ENCODE measurements around the gene ADM2.

ADM2 gene

DNA sequence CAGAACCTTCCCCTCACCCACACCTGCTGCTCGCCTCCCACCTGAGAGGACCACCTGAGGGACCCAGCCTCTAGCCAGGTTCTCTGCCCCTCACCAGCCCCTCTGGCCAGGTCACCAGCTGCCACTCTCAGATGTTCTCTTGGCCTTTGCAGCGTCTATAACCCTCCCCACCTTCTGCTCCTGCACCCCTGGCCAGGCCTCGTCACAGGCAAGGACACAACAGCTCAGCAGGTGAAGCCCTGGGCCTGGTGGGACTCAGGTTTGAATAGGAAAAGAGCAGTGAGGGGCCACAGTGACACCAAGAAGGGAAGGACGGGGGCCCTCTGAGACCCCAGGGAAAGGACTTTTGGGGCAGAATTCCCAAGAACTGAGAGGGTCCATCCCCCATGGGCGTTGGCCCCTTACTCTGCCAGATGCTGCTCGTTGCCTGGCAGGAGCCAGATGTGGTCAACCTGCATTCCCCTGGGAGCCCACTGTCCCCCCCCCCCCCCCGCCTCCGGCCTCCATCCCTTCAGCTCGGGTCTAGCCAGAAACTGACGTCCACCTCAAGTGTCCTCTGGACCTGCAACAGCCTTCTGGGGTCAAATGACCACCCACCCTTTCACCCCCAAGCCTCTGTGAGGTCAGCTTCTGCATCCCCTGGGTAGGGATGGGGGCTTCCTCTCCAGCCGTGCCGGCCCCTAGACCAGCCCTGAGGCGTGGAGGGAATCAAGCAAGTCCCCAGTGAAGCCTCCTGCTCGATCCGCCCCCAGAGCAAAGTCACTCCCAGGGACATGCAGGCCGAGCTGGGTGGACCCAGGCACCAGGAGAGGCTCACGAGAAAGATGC, 35.2 kb upstream of the ADM2 start:
- no peak for DNase-seq

DNA sequence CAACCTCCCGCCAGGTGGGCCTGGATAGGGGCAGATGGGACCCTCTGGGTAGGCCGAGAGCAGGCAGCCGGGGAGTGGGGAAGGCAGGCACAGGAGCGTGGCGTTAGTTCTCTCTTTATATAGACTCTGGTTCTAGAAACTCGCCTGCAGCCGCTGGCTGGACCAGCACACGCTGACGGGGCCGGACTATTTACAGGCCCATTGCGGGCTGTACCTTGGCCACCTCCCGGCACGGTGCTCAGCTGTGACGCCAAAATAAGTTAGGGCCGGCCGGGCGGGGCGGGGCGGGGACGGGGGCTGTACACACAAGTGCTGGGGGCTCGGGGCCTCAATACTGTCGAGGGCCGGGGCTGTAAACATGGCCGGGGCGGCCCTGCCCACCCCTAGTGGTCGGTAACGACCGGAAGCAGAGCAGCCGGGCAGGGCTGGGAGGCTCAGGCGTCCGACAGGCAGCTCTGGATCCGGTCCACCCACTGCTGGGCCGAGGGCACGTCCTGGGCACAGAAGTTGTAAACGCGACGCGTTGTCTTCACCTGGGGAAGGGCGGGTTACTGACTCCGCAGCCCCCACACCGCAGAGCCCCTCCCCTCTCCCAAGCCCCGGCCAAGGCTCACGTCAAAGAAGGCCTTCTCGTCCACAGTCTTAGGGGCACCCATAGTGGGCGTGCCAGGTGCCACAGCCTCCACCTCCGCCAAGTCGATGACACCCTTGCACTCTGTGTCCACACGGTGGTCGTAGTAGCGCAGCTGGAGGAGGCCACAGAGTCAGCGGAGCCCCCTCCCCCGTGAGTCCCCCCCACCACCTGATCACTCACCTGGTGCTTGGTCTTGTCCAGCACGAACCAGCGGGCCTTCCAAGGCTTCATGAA, 34.4 kb upstream of the ADM2 start:
- DNase-seq, result no peak

DNA sequence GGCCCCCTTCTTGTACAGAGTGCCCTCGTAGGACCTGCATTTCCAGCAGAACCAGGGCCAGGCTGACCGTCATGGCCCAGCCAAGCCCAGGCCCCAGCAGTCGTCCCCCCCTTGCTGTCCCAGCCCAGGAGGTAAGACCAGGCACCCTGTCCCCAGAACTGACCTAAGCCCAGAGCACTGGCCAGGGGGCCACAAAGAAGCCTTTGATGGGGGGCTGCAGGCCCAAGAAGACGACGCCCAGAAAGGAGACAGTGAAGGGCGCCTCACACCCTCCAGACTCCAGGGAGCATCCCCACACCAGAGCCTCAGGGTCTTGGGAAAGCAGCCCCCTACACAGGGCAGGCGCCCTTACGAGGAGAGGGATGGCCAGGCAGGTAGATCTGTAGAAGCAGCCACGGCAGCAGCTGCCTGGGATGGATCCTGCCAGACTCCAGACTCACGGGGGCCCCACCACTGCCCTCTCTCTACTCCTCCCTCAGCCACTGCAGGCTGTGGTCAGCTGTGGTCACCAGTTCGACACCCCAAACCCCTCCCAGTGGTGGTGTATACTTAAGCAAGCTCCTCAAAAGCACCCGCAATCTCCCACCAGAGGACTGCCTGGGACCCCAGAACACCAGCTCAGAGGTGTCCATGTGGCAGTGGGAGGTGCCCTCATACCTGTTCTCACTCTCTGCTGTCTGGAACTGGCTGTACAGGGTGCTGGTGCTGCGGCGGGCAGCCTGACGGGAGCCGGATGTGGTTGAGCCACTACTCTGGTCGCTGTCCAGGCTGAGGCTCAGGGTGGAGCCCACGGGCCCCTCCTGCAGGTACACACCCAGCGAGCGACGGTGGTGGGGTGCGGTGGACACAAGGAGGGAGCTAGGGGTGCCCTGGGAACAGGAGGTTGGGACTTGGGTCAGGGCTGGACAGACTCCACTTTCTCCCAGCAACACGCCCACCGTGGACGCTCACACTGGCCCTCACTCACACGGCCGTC, 33.5 kb upstream of the ADM2 start:
- no peak for DNase-seq

DNA sequence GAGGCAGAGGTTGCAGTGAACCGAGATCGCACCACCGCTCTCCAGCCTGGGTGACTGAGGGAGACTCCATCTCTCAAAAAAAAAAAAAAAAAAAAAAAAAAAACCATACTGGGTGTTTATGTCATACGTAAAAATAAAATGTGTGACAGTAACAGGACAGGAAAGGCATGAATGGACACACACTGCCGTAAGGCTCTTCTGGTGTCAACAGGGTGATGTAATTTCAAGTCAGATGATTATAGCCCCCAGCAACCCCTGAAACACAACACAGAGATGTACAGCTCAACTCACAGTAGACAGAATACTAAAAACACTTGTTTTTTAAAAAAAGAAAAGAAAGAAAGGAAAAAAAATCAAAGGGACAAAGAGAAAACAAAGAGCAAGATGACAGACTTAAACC, 28.7 kb upstream of the ADM2 start:
- no peak for DNase-seq

DNA sequence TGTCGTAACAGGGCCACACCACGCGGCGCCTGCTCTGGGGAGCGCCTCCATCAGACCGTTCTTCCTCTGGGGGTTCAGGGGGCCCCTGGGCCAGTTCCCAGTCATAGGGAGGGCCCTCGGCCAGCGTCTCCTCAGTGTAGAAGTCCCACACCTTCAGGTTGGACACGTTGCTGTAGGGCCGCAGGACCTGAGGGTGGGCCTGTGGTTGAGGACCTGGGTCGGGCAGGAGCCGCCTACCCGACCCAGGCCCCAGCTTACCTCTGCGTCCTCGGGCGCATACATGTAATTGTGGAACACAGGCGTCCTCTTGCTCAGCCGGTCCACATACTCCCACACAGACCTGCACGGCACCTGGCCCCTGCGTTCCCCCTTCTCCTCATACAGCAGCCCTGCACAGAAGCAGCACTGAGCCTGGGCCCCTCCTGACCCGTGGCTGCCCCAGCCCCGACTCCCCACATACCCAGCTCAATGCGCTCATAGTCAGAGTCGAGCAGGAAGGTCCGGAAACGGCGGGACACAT, 26.7 kb upstream of the ADM2 start:
- no peak for DNase-seq

DNA sequence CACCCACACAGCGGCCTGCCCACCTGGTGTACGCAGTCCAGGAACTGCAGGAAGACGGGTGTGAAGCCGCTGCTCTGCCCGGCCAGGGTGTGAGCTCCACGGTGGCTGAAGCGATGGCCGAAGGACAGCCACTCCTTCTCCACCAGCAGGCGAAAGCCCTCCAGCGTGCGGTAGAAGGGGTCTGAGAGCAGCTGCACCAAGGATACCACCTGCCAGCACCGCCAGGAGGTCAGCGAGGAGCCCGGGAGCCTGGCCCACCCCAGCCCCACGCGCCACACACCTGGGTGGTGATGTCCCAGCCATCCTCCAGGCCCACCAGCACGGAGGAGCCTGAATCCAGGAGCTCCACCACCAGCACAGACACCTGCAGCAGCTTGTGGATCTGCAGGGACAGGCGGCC, 26.1 kb upstream of the ADM2 start:
- no peak for DNase-seq

DNA sequence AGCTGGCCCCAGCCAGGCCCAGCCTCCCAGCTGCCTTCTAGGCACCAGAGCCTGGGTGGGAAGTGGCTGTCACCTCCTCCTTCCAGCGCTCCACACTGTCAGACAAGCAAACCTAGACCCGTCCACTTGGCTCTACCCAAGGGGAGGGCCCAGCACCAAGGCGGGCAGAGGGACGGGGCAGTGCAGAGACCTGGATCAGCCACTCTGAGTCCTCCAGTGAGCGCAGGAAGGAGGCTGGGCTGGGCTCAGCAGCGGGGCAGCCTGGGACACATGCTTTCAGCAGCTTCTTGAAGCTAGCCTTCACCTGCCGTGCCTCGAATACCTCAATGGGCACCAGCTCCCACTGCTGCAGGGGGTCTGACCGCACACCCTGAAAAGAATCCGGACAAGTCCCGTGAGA, 25.3 kb upstream of the ADM2 start:
- no peak for DNase-seq

DNA sequence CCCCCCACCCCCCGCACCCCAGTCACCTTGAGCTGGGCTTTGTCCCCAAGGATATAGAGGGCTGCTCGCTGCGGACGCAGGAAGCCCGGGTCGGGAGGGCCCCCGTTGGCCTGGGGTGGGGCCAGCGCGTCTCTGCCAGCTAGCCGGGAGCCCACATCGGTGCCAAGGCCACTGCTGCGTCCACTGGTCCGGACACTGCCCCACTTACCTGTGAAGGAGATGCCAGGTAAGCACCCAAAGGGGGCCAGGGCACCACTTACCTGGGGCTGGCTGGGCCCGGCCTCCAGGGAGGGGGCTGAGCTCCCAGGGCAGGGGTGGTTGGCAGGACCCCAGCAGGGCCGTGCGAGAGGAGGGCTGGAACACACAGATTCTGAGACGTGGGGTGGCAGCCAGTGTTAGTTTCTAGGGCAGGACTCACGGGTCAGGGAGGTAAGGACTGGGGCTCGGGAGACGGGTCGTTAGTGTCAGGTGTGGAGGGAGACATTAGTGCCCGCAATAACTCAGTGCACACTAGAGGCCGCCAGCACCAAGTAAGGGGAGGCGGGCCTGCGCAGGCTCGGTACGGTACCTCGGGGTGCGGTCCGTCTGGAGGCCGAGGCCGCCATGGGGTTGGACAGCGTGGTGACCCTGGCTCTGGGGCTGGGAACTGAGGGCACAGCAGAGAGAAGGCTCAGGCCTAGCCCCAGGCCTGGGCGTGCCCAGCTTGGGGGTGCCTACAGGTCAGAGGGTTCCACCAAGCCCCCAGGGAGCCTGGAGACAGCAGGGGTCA, 24.7 kb upstream of the ADM2 start:
- DNase-seq, result no peak

DNA sequence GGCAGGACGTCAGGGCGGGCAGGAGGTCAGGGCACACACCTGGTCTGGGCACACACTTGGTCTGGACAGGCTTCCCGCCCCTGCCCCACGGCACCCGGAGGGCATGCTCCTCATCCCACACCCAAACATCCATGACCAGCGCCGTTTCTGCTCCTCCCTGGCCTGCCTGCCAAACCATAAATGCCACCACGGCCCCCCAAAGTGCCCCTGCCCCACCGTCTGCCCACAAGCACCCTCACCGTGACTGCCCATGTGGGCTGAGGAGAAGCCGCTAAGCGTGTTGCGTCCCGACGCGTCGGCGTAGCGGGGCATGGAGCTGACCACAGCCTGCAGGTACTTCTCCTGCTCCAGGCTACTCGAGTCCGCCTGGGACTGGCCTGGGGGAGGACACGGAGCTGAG, 22.3 kb upstream of the ADM2 start:
- no peak for DNase-seq

DNA sequence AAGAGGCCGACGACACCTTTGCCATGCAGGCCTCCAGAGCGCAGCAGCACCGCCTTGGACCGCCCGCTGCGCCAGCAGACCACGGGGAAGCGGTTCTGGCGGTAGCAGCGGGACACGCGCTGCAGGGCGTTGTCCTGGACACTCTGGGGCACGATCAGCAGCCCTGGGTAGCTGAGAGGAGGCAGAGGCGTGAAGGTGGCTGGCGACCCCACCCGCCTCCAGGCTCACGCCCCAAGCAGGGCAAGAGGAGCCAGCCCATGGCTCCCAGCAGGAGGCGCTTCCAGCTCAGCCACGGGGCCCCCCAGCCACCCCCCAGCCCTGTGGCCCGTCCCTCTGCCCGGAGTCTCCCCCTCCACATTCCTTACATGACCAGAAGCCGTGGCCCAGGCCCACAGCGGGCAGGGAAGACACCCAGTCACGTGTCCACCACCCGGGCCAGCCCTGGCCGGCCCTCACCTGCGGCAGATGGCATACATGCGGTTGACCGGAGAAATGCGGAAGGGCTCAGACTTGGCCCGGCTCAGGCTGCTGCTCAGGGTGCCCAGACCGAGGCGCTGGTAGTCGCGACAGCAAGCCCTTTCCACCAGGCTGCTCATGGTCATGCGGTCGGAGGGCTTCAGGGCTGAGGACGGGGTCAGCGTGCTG, 21.7 kb upstream of the ADM2 start:
- DNase-seq, result no peak

DNA sequence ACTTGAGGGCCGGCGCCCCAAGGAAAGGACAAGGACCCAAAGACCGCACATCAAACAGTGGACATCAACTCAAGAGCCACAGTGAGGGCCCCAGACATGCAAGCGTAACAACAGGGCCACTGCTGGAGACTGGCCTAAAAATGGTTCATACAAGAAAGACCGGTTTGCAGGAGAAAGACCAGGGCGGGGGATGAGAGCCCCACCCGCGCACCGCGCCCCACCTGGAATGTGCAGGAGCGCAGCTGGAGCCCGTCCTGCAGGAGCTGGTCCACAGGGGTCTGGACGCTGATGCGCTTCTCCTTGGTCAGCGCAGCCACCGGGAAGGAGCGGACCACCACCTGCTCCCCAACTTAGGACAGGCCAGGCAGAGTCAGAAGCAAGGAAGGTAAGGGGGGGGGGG, 20.4 kb upstream of the ADM2 start:
- DNase-seq, result no peak

DNA sequence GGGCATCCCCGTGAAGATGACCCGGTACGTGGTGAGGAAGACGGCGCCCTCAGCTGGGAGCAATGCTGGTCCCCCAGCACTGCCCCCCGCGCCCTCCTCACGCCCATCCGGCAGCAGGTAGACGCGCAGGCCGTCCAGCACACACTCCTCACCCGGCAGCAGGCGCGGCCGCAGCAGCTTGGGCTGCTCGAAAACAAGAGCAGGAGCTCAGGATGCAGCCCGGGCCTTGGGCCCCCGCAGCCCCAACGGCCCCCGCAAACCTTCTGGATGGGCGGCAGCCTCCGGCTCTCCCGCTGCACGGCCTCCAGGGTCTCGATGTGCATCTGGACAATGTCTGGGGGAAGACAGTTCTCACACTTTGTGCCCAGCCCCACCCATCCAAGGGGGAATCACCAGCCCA, 19.8 kb upstream of the ADM2 start:
- no peak for DNase-seq

DNA sequence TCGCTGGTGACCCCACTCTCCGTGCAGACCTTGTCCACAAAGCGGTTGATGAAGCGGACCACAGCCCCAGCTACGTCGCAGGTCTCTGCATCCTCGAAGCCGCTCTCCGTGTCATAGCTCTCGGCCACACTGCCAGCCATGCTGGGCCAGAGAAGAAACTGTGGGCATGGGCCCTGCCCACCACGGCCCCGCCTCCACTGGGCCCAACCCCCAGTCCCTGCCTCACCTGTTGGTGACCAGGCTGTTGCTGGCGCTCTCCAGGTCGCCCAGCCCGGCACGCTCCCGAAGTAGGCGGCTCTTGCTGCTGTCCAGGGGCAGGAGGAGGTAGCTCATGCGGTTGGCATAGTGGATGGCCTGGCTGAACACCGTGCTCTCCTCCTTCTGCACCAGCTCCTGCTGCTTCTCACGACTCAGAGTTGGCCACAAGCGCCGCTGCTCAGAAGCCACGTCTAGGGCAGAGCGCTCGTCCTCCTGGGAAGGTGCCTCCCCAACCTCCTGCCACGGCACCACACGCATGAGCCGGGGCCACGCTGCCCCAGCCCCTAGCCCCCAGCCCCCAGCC, 19.3 kb upstream of the ADM2 start:
- no peak for DNase-seq

DNA sequence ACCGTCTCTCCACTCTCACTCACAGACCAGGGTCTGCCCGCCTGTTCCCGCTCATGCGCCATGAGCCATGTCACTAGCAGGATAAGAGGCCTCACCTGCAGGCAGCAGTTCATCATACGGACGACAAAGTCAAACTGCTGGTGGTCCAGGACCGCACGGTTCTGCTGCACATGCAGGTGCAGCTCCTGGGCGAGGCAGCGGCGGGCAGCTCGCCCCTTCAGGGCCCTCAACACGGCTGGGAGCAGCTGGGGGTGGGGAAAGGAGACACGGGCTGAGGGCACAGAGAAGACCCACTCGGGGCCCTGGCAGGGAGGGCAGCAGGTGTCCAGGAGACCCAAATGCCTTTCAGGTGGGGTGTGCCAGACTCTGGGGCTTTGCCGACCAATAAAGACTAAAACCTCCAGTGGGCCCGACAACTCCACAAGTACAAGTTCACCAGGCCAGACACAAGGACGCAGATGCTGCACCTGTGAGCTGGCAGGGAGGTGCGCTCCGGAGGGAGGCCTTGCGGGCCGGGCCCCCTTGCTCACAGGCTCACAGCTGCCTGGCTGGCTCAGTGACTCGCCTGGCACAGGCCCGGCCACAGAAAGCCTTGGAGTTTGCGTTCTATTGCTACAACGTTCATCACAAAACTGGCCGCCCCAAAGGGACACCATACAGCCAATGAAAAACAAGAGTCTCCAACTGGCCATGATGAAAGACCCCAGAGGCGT, 18.0 kb upstream of the ADM2 start:
- DNase-seq, result no peak

DNA sequence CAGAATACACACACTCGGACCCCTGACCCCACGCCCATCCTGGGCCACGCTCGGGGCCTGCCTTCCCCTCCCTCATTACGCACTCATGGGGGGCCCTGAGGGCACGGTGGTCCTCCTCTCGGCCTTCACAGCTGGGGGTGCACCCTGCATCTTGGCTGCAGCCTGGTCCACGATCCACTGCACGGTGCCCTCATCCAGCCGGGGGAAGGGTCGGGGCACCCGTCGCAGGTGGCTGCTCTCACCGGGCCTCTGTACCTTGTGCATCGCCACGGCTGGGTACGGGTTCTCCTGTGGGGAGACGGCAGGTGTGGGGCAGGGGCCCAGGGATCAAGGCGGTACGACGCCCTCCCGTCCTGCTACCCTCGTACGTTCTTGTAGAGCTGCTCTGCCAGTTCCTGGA, 16.9 kb upstream of the ADM2 start:
- no peak for DNase-seq

DNA sequence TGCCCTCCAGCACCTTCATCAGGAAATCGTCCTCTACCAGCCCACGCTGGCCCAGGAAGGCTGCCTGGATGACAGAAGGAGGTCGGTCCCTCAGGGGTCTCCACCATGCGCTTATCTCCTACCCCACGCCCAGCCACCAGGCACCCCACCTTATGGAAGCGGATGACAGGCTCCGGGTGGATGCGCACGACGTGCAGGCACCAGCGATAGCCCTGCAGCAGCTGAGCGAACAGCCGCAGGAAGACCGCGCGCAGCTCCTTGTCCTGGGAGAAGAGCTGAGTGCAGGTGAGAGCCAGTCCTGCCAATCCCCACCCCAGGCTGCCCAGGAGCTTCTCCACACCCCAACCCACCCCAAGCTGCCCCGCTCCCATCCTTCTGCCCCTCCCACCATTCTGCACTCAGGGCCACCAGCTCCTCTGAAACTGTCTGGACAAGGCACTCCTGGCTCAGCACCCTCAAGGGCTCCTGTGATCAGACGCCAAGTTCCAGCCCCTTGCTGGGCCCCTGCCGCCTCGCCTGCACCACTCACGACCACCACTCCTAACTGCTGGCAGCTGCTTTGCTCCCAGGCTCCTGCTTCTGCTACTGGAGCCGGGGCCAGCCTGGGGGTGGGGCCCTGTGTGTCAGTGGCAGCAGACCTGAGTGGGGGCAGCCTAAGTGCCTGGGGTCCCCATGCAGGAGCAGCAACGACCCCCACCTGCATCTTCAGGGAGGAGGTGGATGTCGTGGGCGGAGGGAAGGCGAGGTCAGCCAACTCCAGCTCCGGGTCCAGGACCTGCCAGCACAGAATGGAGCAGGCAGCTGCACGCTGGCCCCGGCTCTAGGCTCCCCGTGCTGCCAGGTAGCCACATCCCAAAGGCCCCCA, 16.0 kb upstream of the ADM2 start:
- no peak for DNase-seq

DNA sequence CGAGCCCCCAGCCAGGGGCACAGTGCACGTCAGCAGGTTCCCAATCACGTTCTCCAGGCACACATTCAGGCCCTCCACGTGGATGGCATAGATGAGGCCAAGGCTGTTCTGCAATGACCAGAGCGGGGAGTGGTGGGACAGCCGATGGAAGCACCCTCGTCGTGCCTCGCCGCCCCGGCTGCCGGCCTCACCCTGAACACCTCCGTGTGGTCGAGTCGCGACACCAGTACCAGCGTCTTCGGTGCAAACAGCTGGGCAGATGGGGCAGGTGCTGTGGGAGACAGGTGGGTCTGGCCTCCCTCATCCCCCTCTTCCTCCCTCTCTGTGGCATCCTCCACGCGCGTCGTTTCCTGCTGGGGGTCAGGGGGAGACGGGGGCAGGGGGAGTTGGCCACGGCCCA, 14.0 kb upstream of the ADM2 start:
- DNase-seq, result no peak

DNA sequence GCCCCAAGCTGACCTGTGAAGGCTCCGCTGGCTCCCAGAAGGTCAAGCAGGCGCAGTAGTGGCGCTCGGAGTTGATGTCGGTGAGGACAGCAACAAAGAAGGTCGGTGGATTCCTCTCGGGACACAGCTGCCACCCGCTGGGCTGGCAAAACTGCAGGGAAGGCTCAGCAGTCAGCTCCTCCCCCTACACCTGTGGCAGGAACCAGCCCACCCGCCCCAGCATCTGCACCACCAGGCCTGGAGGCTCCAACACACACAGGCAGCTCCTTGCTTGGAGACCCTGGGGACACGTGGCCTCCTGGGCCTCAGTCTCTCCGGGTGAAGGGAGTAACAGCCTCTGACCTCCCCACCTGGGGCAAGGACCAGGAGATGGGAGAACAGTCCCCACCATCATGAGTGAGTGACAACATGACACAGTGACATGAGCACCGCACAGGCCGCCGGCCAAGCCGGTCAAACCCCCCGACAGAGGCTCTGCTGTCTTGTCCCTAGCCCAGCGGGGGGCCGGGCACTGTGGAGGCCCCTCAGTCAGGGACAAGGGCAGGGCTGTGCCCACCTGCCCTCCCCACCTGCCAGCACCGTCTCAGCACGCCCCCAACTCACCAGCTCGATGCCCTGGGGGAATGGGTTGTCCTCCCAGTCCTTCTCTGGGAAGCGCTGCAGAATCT, 13.4 kb upstream of the ADM2 start:
- no peak for DNase-seq

DNA sequence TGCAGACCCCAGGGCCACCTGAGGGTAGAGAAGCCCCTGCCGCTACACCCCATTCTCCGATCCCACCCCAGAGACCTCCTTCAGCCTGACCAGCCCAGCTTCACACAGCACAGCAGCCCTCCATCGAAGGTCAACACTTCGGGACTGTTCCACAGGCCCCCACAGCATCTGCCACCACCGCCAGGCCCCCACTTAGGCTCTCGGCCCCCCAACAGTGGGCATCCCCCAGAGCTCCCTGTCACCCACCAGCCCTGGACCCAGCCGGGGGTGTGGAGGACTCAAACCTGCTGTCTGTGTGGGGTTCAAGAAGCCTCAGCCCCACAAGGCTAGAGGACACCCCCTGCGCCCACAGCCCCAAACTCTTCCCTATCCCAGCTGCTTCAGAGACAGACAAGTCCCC, 12.7 kb upstream of the ADM2 start:
- DNase-seq, result no peak

Measured in stimulated activated naive CD4-positive, alpha-beta T cell treated with Interleukin-2 at 50 U/mL for 16 hours (primary cell).